ENCODE data around the gene SCAI. TPM values are rescaled to one million over a fixed set of nuclear protein-coding genes. Genes with fewer than 3 reads are reported as not detected.

Gene SCAI
- total and polyA plus RNA-seq, 2 experiments from 2014 or later: 13.3 to 35.0 TPM

- no peak overlapping the region for H3K4me3 ChIP-seq
Observed at GRCh38 chr9:124980431-124980830, 162.9 kb downstream of the SCAI start.

More at GRCh38 chr9:124980431-124980830, 162.9 kb downstream of the SCAI start:
- Mint-ChIP-seq H3K36me3 (ENCODE audit: low read depth) (peaks cover 3% of the 10 kb centered on the region; the same call in 2 of the 3 replicates), H3K27ac (no peak overlapping the region), H3K4me1 (peaks cover 4% of the 10 kb centered on the region; the same call in 2 of the 3 replicates), H3K4me3 (no peak overlapping the region), H3K9me3 (no peaks in the 10 kb centered on the region), H3K27me3 (ENCODE audit: insufficient read depth, low read depth, poor library complexity) (peaks cover 3% of the 10 kb centered on the region)
- TF ChIP-seq REST (IDR thresholded peaks at IDR 0.05; ENCODE audit: unreplicated experiment) (no peak), STAT1 (IDR thresholded peaks at IDR 0.05; ENCODE audit: unreplicated experiment) (no peak), JUNB (IDR thresholded peaks at IDR 0.05; ENCODE audit: unreplicated experiment) (no peak), ZNF331 (CRISPR knock-in tag; IDR thresholded peaks at IDR 0.05; ENCODE audit: low read depth) (no peak), EZH2 (IDR thresholded peaks at IDR 0.05; ENCODE audit: low read depth, unreplicated experiment) (no peak), CREB1 (CRISPR knock-in tag; IDR thresholded peaks at IDR 0.05; ENCODE audit: low read depth) (no peak), CTCF (conservative IDR thresholded peaks at IDR 0.05; ENCODE audit: low read depth in 2 of 2) (no peak), ETS1 (IDR thresholded peaks at IDR 0.05) (no peak), POLR2AphosphoS5 (IDR thresholded peaks at IDR 0.05; ENCODE audit: low read depth) (no peak)
- no peak overlapping the region for H3K4me2 ChIP-seq
- H3K36me3 ChIP-seq (ENCODE audit: insufficient read depth): no peaks in the 10 kb centered on the region; the same call in 1 of the 2 replicates
- H3K4me1 ChIP-seq (ENCODE audit: insufficient read depth): no peaks in the 10 kb centered on the region
- H3K9me2 ChIP-seq (ENCODE audit: insufficient read depth): no peaks in the 10 kb centered on the region
- H2AFZ ChIP-seq: no peak overlapping the region
- no peaks in the 10 kb centered on the region for H3K27me3 ChIP-seq (ENCODE audit: insufficient read depth)
- DNase-seq (ENCODE audit: low spot score) (no peak), ATAC-seq (no peak)
- no peaks in the 10 kb centered on the region for H3F3A ChIP-seq (replicated peaks; ENCODE audit: low read depth)
- H4K20me1 ChIP-seq (replicated peaks; ENCODE audit: insufficient read depth): peaks cover 3% of the 10 kb centered on the region; the same call in 1 of the 2 replicates
- H3K27ac ChIP-seq (ENCODE audit: low read depth): no peak overlapping the region
- H3K79me2 ChIP-seq (replicated peaks; ENCODE audit: insufficient read depth): no peaks in the 10 kb centered on the region
